Measurements from ENCODE around the gene PIGN.

GRCh38 chr18:62164310-62164709, 22.5 kb downstream of the PIGN start:
- TF ChIP-seq CTCF (IDR thresholded peaks at IDR 0.05) = no peak
- no peak for TF ChIP-seq POLR2A (IDR thresholded peaks at IDR 0.05)
